ENCODE measurements around the gene SYT7.

GRCh38 chr11:61486011-61486620 is 94.8 kb downstream of the SYT7 start:
- TF ChIP-seq SUZ12 (IDR thresholded peaks at IDR 0.05; ENCODE audit: extremely low read depth, insufficient read depth, insufficient read length) (no peak), YY1 (IDR thresholded peaks at IDR 0.05; ENCODE audit: insufficient read depth, insufficient read length) (no peak)
